ENCODE results near the gene SFTPA2.
"Not testable (repeated sequence)": the region's sequence is repeated elsewhere in the genome, so short reads cannot be mapped to it uniquely, and the experiment has no call there.

The SFTPA2 gene

GRCh38 chr10:79556961-79557360 is 3.2 kb downstream of the SFTPA2 start:
- not testable (repeated sequence) for DNase-seq

- no peak for DNase-seq
These were observed 4.6 kb downstream of the SFTPA2 start for GRCh38 chr10:79555354-79556309.

- DNase-seq = no peak
These were observed 8.1 kb downstream of the SFTPA2 start for GRCh38 chr10:79552143-79552542.

GRCh38 chr10:79547973-79548372 is 12.2 kb downstream of the SFTPA2 start:
- DNase-seq = no peak

GRCh38 chr10:79547128-79547527 is 13.1 kb downstream of the SFTPA2 start:
- DNase-seq = not testable (repeated sequence)

- not testable (repeated sequence) for DNase-seq
These were observed 15.1 kb downstream of the SFTPA2 start for GRCh38 chr10:79544926-79545659.

- DNase-seq = not testable (repeated sequence)
These were observed 15.8 kb downstream of the SFTPA2 start for GRCh38 chr10:79544408-79544807.

GRCh38 chr10:79542626-79543025 is 17.6 kb downstream of the SFTPA2 start:
- no peak for DNase-seq

GRCh38 chr10:79540930-79541329 is 19.3 kb downstream of the SFTPA2 start:
- not testable (repeated sequence) for DNase-seq

GRCh38 chr10:79538311-79538710 is 21.9 kb downstream of the SFTPA2 start:
- DNase-seq = not testable (repeated sequence)

- DNase-seq = not testable (repeated sequence)
These were observed 26.4 kb downstream of the SFTPA2 start for GRCh38 chr10:79533903-79534175.

- DNase-seq = not testable (repeated sequence)
These were observed 26.9 kb downstream of the SFTPA2 start for GRCh38 chr10:79533142-79533902.

- DNase-seq = not testable (repeated sequence)
These were observed 31.9 kb downstream of the SFTPA2 start for GRCh38 chr10:79528261-79528660.

- not testable (repeated sequence) for DNase-seq
These were observed 35.0 kb downstream of the SFTPA2 start for GRCh38 chr10:79525049-79525710.

- not testable (repeated sequence) for DNase-seq
These were observed 36.9 kb downstream of the SFTPA2 start for GRCh38 chr10:79523157-79523853.

GRCh38 chr10:79522464-79522863 is 37.7 kb downstream of the SFTPA2 start:
- not testable (repeated sequence) for DNase-seq

- DNase-seq = not testable (repeated sequence)
These were observed 38.5 kb downstream of the SFTPA2 start for GRCh38 chr10:79521751-79522150.

GRCh38 chr10:79517567-79517966 is 42.6 kb downstream of the SFTPA2 start:
- DNase-seq = not testable (repeated sequence)

GRCh38 chr10:79516532-79517205 is 43.5 kb downstream of the SFTPA2 start:
- not testable (repeated sequence) for DNase-seq

- not testable (repeated sequence) for DNase-seq
These were observed 48.2 kb downstream of the SFTPA2 start, which contains the start of gene EIF5AL1 for GRCh38 chr10:79511891-79512583. TSS of gene EIF5AL1 (plus strand) at chr10:79512533. CDS start at chr10:79512650, 117 bp downstream.
